ENCODE data around the gene IFNLR1. TPM values are rescaled to one million over a fixed set of nuclear protein-coding genes. Genes with fewer than 3 reads are reported as not detected.
A peak's percentile ranks its signal among the peaks of the same experiment; 100 is the strongest.

IFNLR1 gene
- total and polyA plus RNA-seq, 4 donors: 0.15 to 1.9 (median 0.32) TPM

DNA sequence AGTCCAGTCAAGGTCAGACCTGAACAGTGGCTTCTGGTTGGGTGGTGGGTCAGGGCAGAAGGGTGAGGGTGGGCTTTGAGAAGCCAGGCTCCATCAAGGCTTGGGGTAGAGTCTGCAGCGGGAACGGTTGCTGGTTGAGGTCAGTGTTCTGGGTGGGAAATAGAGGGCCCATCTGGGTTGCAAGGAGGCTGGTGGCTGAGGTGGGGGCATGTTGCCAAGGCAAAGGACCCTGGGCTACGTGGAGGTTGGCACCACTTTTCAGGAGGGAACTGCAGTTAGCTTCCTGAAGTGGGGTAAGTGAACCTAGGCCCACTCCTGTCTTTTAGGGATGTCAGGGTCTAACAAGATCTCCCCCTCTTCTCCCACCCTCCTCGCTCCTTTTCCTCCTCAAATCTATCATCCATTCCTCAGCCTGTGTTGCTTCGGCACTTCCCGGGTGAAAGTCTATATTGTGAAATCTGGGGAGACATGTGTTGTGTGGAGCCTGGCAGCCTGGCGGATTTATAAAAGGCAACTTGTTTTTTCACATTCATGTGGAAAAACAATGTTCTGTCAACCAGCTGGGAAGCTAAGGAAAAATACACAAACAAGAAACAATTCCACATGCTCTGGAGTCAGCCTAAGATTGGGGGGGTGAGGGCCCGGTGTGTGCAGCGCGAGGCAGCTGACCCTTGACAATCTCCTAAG is 45.6 kb downstream of the IFNLR1 start:
- intact Hi-C loops (cut with DNase I): no loop called here
- Histone ChIP-seq H3K4me3 (ENCODE audit: low read length in 2 of 2) (no peak overlapping the region), H3K36me3 (ENCODE audit: control insufficient read depth in 1 of 2, insufficient read depth in 2 of 2, low read length in 1 of 2) (no peaks in the 10 kb centered on the region), H3K4me1 (ENCODE audit: control insufficient read depth in 1 of 2, insufficient read depth in 2 of 2, low read length in 2 of 2) (no peaks in the 10 kb centered on the region), H3K9me3 (ENCODE audit: control insufficient read depth, low read length) (no peaks in the 10 kb centered on the region), H3K27me3 (ENCODE audit: control insufficient read depth in 1 of 2, insufficient read depth in 2 of 2, low read length in 1 of 2) (no peaks in the 10 kb centered on the region), H3K27ac (ENCODE audit: low read depth in 1 of 2, low read length in 2 of 2) (no peak overlapping the region)
- no peak for ATAC-seq (ENCODE audit: low FRiP score)
- WGBS, 2 donors: 89 to 90% methylated on average over 10 of the region's 10 CpGs
- DNase-seq: peak in 1 of 2 donors; percentile 41

DNA sequence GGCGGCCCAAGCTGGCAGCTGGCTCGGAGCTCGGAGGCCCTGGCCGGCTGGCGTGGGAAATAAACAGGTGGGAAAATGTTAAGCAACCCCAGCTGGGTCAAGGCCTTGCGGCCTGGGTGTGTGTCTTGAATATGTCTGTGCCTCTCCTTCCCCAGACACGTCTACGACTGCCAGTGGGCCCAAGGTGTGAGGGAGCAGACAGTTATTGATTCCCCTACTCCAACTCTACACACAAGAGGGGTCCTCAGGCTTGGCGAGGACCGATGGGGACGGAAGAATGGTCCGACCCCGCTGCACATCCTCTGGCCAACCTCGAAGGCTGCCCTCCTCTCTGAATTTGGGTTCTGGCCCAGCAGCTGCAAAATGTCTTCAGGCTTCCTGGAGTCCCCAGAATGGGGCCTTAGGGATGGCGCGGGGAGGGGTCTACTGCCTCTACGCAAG is 46.3 kb downstream of the IFNLR1 start:
- DNase-seq (peak in 1 of 2 donors; percentile 57), ATAC-seq (ENCODE audit: low FRiP score) (no peak)
- H3K36me3 ChIP-seq (ENCODE audit: control insufficient read depth in 1 of 2, insufficient read depth in 2 of 2, low read length in 1 of 2): no peaks in the 10 kb centered on the region
- no peak overlapping the region for H3K4me3 ChIP-seq (ENCODE audit: low read length in 2 of 2)
- WGBS, 2 donors: 90 to 97% methylated on average over 17 of the region's 17 CpGs
- no peaks in the 10 kb centered on the region for H3K4me1 ChIP-seq (ENCODE audit: control insufficient read depth in 1 of 2, insufficient read depth in 2 of 2, low read length in 2 of 2)
- H3K27me3 ChIP-seq (ENCODE audit: control insufficient read depth in 1 of 2, insufficient read depth in 2 of 2, low read length in 1 of 2): no peaks in the 10 kb centered on the region
- no peaks in the 10 kb centered on the region for H3K9me3 ChIP-seq (ENCODE audit: control insufficient read depth, low read length)
- intact Hi-C loops (cut with DNase I): no loop called here
- no peak overlapping the region for H3K27ac ChIP-seq (ENCODE audit: low read depth in 1 of 2, low read length in 2 of 2)

DNA sequence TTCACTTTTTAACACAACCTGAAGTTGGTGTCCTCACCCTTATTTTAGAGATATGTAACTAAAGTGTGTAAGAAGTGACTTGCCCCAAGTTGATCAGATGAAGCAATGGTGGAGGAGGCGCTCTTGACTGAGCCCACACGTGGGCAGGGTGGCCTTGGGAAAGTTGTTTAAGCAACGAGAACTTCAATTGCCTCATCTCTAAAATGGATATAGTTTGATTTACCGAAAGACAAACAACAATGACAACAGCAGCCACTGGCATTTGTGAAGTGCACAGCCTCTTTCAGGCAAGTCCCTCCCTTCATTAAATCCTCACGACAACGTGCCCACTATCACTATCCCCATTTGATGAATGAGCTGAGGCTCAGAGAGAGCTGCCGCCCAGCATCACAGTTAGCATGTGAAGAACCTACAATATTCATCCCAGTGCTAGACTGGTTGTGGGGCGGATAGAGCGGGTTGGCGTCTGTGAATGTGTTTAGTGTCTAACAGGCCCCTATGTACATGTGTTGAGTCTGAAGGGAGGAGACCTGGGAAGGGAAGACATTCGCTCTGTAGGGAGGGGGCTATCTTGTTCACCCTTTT is 47.2 kb downstream of the IFNLR1 start:
- Histone ChIP-seq H3K36me3 (ENCODE audit: control insufficient read depth in 1 of 2, insufficient read depth in 2 of 2, low read length in 1 of 2) (no peaks in the 10 kb centered on the region), H3K9me3 (ENCODE audit: control insufficient read depth, low read length) (no peaks in the 10 kb centered on the region), H3K27ac (ENCODE audit: low read depth in 1 of 2, low read length in 2 of 2) (no peak overlapping the region), H3K4me3 (ENCODE audit: low read length in 2 of 2) (no peak overlapping the region), H3K4me1 (ENCODE audit: control insufficient read depth in 1 of 2, insufficient read depth in 2 of 2, low read length in 2 of 2) (no peaks in the 10 kb centered on the region), H3K27me3 (ENCODE audit: control insufficient read depth in 1 of 2, insufficient read depth in 2 of 2, low read length in 1 of 2) (no peaks in the 10 kb centered on the region)
- WGBS, 2 donors: 89 to 92% methylated on average over 11 of the region's 11 CpGs
- intact Hi-C loops (cut with DNase I): no loop called here
- no peak for ATAC-seq (ENCODE audit: low FRiP score)
- DNase-seq: peak in 1 of 2 donors; percentile 22

DNA sequence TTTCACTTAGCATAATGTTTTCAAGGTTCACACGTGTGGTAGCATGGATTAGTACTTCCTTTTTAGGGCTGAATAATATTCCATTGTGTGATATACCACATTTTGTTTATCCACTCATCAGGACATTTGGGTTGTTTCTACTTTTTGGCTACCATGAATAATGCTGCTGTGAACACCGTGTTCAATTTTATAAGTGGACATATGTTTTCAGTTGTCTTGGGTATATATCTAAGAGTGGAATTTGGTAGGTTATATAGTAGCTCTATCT is 47.9 kb downstream of the IFNLR1 start:
- no peak overlapping the region for H3K27ac ChIP-seq (ENCODE audit: low read depth in 1 of 2, low read length in 2 of 2)
- 67 to 77% methylated on average over 2 of the region's 2 CpGs for WGBS, 2 donors

DNA sequence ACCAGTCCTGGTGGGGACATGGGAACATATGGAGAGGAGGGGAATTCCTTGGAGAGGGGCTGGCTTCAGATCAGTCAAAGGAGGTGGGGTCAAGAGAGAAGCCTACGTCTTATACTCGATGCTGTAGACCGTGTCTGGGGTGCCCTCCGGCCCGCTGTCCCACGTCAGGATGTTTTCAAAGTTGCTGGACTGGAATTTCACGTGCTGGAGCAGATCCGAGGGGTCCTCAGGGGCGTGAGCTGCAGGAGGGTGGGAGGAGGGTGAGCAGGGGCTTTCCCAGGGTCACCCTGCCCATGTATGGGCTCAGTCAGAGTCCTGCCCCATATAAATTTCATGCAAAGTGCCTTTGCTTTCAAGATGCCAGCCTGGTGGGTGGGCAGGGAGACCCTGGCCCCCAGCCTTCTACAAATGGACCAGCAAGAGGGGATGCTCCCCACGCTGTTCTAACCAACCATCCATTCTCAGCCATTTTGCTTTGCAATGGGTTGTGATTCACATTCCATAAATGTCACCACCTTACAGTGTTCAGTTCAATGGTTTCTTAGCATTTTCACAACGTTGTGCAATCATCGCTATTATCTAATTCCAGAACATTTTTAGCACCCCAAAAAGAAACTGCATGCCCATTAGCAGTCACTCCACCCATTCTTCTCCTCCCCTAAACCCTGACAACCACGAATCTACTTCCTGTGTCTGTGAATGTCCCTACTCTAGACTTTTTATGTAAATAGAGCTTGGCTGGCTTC is 48.4 kb downstream of the IFNLR1 start:
- H3K4me3 ChIP-seq (ENCODE audit: low read length in 2 of 2): no peak overlapping the region
- DNase-seq: peak; percentile 25 to 41
- no peaks in the 10 kb centered on the region for H3K36me3 ChIP-seq (ENCODE audit: control insufficient read depth in 1 of 2, insufficient read depth in 2 of 2, low read length in 1 of 2)
- intact Hi-C loops (cut with DNase I): no loop called here
- H3K27me3 ChIP-seq (ENCODE audit: control insufficient read depth in 1 of 2, insufficient read depth in 2 of 2, low read length in 1 of 2): no peaks in the 10 kb centered on the region
- H3K9me3 ChIP-seq (ENCODE audit: control insufficient read depth, low read length): no peaks in the 10 kb centered on the region
- H3K27ac ChIP-seq (ENCODE audit: low read depth in 1 of 2, low read length in 2 of 2): no peak overlapping the region
- no peaks in the 10 kb centered on the region for H3K4me1 ChIP-seq (ENCODE audit: control insufficient read depth in 1 of 2, insufficient read depth in 2 of 2, low read length in 2 of 2)
- no peak for ATAC-seq (ENCODE audit: low FRiP score)
- WGBS, 2 donors: 62 to 64% methylated on average over 13 of the region's 13 CpGs

More for the DNA sequence above, 47.9 kb downstream of the IFNLR1 start:
- Histone ChIP-seq H3K27me3 (ENCODE audit: control insufficient read depth in 1 of 2, insufficient read depth in 2 of 2, low read length in 1 of 2) (no peaks in the 10 kb centered on the region), H3K4me1 (ENCODE audit: control insufficient read depth in 1 of 2, insufficient read depth in 2 of 2, low read length in 2 of 2) (no peaks in the 10 kb centered on the region), H3K4me3 (ENCODE audit: low read length in 2 of 2) (no peak overlapping the region), H3K36me3 (ENCODE audit: control insufficient read depth in 1 of 2, insufficient read depth in 2 of 2, low read length in 1 of 2) (no peaks in the 10 kb centered on the region), H3K9me3 (ENCODE audit: control insufficient read depth, low read length) (no peaks in the 10 kb centered on the region)
- intact Hi-C loops (cut with DNase I): no loop called here
- ATAC-seq (ENCODE audit: low FRiP score) (no peak), DNase-seq (no peak)

DNA sequence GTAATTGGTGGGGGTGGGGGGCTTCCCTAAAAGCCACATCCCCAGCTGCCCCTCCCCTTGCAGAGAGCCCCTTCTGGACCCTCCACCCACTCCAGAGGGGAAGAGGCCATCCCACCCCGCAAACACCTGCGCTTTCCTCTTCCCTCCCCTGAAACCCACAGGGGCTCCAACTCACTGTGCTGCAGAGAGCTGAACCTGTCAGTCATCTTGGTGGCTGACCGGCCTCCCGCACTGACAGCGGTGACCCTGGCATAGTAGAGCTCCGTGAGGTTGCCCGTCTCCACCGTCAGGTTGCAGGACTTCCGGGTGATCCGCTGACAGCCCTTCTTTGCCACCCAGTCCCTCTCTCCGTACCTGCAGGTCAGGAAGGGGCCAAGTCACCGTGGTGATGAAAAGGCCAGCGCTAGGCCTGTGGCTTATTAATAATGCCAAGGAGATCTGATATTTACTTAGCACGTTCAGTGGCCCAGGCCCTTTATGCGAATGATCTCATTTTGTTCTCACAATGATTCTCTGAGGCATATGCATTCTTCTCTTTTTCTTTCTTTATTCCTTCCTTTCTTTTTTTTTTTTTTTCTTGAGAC is 50.0 kb downstream of the IFNLR1 start:
- Histone ChIP-seq H3K36me3 (ENCODE audit: control insufficient read depth in 1 of 2, insufficient read depth in 2 of 2, low read length in 1 of 2) (no peaks in the 10 kb centered on the region), H3K4me3 (ENCODE audit: low read length in 2 of 2) (no peak overlapping the region), H3K27me3 (ENCODE audit: control insufficient read depth in 1 of 2, insufficient read depth in 2 of 2, low read length in 1 of 2) (no peaks in the 10 kb centered on the region), H3K27ac (ENCODE audit: low read depth in 1 of 2, low read length in 2 of 2) (no peak overlapping the region), H3K4me1 (ENCODE audit: control insufficient read depth in 1 of 2, insufficient read depth in 2 of 2, low read length in 2 of 2) (no peaks in the 10 kb centered on the region), H3K9me3 (ENCODE audit: control insufficient read depth, low read length) (no peaks in the 10 kb centered on the region)
- intact Hi-C loops (cut with DNase I): no loop called here
- 89 to 90% methylated on average over 15 of the region's 15 CpGs for WGBS, 2 donors
- DNase-seq: peak; percentile 24 to 67
- ATAC-seq (ENCODE audit: low FRiP score): no peak

DNA sequence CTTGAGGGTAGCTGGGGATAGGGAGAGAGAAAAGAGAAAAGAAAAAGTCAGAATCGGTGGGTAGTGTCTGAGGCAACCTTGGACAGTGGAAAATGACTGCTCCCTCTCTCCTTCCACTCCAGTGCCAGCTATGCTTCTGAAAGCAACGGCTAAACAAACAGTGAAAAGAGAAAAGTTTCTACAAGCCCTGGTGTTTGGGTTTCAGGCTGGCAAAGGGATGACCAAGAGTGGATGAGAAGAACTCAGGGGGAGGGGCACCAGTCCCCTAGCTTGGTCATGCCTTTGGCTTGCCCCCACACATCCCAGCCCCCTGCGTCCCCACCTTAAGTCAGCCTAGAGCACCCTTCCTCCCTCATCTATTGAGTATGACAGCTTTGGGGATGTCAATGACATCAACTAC is 52.7 kb downstream of the IFNLR1 start:
- Histone ChIP-seq H3K27me3 (ENCODE audit: control insufficient read depth in 1 of 2, insufficient read depth in 2 of 2, low read length in 1 of 2) (no peaks in the 10 kb centered on the region), H3K27ac (ENCODE audit: low read depth in 1 of 2, low read length in 2 of 2) (no peak overlapping the region), H3K36me3 (ENCODE audit: control insufficient read depth in 1 of 2, insufficient read depth in 2 of 2, low read length in 1 of 2) (no peaks in the 10 kb centered on the region), H3K9me3 (ENCODE audit: control insufficient read depth, low read length) (no peaks in the 10 kb centered on the region), H3K4me3 (ENCODE audit: low read length in 2 of 2) (no peak overlapping the region), H3K4me1 (ENCODE audit: control insufficient read depth in 1 of 2, insufficient read depth in 2 of 2, low read length in 2 of 2) (no peaks in the 10 kb centered on the region)
- intact Hi-C loops (cut with DNase I): no loop called here
- peak; percentile 8 to 20 for DNase-seq
- ATAC-seq (ENCODE audit: low FRiP score): no peak
- 68 to 81% methylated on average over 3 of the region's 3 CpGs for WGBS, 2 donors

DNA sequence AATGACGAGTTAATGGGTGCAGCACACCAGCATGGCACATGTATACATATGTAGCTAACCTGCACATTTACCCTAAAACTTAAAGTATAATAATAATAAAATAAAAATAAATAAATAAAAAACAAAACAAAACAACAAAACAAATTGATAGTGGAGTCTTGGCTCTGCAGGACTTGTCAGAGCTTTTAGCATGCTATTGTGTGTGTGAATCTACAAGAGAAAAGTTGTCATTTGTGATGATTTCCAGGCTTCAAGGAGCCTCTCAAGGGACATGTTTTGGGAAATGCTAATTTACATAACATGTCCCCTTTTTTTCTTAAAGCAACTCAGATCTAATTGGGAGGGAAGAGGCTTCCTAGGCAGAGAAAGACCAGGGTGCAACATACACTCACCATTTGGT is 53.3 kb downstream of the IFNLR1 start:
- intact Hi-C loops (cut with DNase I): no loop called here
- no peak overlapping the region for H3K4me3 ChIP-seq (ENCODE audit: low read length in 2 of 2)
- no peak overlapping the region for H3K27ac ChIP-seq (ENCODE audit: low read depth in 1 of 2, low read length in 2 of 2)
- 90 to 95% methylated on average over 1 of the region's 1 CpG for WGBS, 2 donors
- no peak for ATAC-seq (ENCODE audit: low FRiP score)
- DNase-seq: no peak
- H3K4me1 ChIP-seq (ENCODE audit: control insufficient read depth in 1 of 2, insufficient read depth in 2 of 2, low read length in 2 of 2): no peaks in the 10 kb centered on the region
- no peaks in the 10 kb centered on the region for H3K36me3 ChIP-seq (ENCODE audit: control insufficient read depth in 1 of 2, insufficient read depth in 2 of 2, low read length in 1 of 2)
- H3K9me3 ChIP-seq (ENCODE audit: control insufficient read depth, low read length): no peaks in the 10 kb centered on the region
- H3K27me3 ChIP-seq (ENCODE audit: control insufficient read depth in 1 of 2, insufficient read depth in 2 of 2, low read length in 1 of 2): no peaks in the 10 kb centered on the region
